Colonic mucosa (tissue), 4 donors: ENCODE data around the gene CMSS1. TPM values are rescaled to one million over a fixed set of nuclear protein-coding genes. Genes with fewer than 3 reads are reported as not detected.

ENCODE experiments used
- DNase-seq: peaks from one replicate; pipeline ENCODE4 v3.0.0-alpha.2; 2020
- H3K27ac ChIP-seq: fragments of 200-600 bp; one replicate; pipeline ENCODE4 v1.8.0; 2021
- H3K27me3 ChIP-seq: fragments of 200-600 bp; one replicate; pipeline ENCODE4 v1.8.0; 2021
- H3K36me3 ChIP-seq: fragments of 200-600 bp; one replicate; pipeline ENCODE4 v1.8.0; 2021
- H3K4me1 ChIP-seq: fragments of 200-600 bp; one replicate; pipeline ENCODE4 v1.8.0; 2021; ENCODE audit warnings: mild to moderate bottlenecking
- H3K4me3 ChIP-seq: fragments of 200-600 bp; one replicate; pipeline ENCODE4 v1.8.0; 2021
- H3K9ac ChIP-seq, 2 donors: one replicate each; pipeline ENCODE4 v1.7.0; 2013; ENCODE audit warnings: control low read depth in 2 of 2, low read depth in 2 of 2, low read length in 2 of 2
- H3K9me3 ChIP-seq: fragments of 200-600 bp; one replicate; pipeline ENCODE4 v1.8.0; 2021
- intact Hi-C: fragments of 100-400 bp; cut with DNase I; formaldehyde crosslinking; loops from one replicate; pipeline ENCODE4 v1.14.1; 2022
- total RNA-seq, 2 donors: library from RNA; stranded (reverse); fragmentation: NEBNext Ultra II Directional in 1 of 2; extraction: Animal tissue kit (Norgen Biotek cat#: 25700) in 1 of 2; gene quantifications; one replicate each; pipeline ENCODE4 v1.2.1, GENCODE V29; 2021
- TF ChIP-seq, protein P1 (sequence below): fragments of 200-600 bp; IDR thresholded peaks from one replicate; pipeline ENCODE4 v1.8.0; 2022; ENCODE audit warnings: antibody characterized with exemption, mild to moderate bottlenecking
- donor health status: healthy.
- donor health status: DM: no; HTN: no; CAD: no.
- donor health status: DM: no; HTN: no; CAD: no.

CMSS1 gene
- total RNA-seq, 2 donors from 2014 or later = 10.7 to 24.7 TPM

DNA sequence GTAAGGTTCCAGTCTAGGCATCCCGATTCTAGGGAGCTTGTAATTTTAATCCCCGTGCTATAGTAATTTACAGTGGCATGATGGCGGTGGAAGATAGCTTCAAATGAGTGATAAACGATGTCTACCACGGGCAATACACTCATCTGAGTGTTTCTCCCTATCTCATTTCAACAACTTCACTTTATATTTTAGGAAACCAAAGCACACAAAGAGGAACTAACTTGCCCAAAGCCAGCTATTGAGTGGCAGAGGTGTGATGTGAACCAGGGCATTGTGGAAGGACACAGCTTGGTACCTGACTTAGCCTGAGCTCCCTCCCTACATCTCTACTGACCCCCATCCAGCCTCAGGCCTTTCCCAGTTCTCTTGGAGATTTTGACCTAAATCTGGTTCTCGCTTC is 313.6 kb downstream of the CMSS1 start:
- Histone ChIP-seq H3K4me1 (no peaks in the 10 kb centered on the region), H3K9ac (no peak overlapping the region)
- intact Hi-C loops = no loop called here

DNA sequence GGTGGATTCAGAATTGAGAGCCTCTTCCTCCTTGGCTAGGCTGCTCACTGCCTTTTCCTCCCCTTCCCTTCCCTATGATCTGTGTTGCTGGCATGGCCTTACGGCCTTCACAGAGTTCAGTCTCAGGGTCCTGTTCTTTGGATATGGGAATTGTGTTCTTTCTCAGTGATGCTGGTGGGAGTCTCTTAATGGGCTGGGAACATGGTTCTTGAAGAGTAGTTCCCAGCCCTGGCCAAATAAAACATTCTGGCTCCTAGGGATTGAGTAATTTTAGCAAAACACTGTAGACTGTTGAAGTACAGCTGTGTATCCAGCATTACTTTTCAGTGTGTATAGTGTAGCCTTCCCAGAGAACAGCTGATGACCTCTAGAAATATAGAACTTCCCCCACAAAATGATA is 319.3 kb downstream of the CMSS1 start:
- TF ChIP-seq, protein P1, sequence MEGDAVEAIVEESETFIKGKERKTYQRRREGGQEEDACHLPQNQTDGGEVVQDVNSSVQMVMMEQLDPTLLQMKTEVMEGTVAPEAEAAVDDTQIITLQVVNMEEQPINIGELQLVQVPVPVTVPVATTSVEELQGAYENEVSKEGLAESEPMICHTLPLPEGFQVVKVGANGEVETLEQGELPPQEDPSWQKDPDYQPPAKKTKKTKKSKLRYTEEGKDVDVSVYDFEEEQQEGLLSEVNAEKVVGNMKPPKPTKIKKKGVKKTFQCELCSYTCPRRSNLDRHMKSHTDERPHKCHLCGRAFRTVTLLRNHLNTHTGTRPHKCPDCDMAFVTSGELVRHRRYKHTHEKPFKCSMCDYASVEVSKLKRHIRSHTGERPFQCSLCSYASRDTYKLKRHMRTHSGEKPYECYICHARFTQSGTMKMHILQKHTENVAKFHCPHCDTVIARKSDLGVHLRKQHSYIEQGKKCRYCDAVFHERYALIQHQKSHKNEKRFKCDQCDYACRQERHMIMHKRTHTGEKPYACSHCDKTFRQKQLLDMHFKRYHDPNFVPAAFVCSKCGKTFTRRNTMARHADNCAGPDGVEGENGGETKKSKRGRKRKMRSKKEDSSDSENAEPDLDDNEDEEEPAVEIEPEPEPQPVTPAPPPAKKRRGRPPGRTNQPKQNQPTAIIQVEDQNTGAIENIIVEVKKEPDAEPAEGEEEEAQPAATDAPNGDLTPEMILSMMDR = no peak
- H3K4me3 ChIP-seq = no peak overlapping the region
- H3K27ac ChIP-seq = no peak overlapping the region
- no peaks in the 10 kb centered on the region for H3K27me3 ChIP-seq
- intact Hi-C loops = no loop called here
- no peak overlapping the region for H3K9ac ChIP-seq
- H3K4me1 ChIP-seq = no peaks in the 10 kb centered on the region
- DNase-seq = no peak
- no peaks in the 10 kb centered on the region for H3K9me3 ChIP-seq
- no peaks in the 10 kb centered on the region for H3K36me3 ChIP-seq

More for the DNA sequence above, 313.6 kb downstream of the CMSS1 start:
- no peaks in the 10 kb centered on the region for H3K27me3 ChIP-seq
- DNase-seq = no peak
- no peak overlapping the region for H3K27ac ChIP-seq
- H3K4me3 ChIP-seq = no peak overlapping the region
- H3K9me3 ChIP-seq = no peaks in the 10 kb centered on the region
- TF ChIP-seq, protein P1 = no peak
- H3K36me3 ChIP-seq = no peaks in the 10 kb centered on the region

DNA sequence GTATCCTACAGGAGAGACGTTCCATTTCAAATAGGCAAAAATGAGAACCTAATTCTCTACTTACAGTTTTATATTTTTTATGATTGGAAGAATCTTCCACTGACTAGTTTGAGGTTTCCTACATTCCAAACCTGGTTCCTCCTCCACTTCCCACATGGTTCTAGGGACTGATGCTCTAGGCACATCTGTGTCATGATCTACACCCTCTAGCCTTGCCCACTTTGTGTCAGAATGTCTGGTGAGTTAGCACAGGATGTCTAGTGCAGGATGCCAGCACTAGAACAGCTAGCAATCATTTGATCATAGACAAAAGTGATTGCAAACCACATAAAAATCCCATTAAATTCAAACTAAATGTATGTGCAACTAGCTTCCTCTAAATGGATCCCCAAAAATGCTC is 323.3 kb downstream of the CMSS1 start:
- no peaks in the 10 kb centered on the region for H3K36me3 ChIP-seq
- no peak overlapping the region for H3K9ac ChIP-seq
- TF ChIP-seq, protein P1 = no peak
- H3K27ac ChIP-seq = no peak overlapping the region
- no peaks in the 10 kb centered on the region for H3K9me3 ChIP-seq
- no peaks in the 10 kb centered on the region for H3K4me1 ChIP-seq
- DNase-seq = no peak
- no peaks in the 10 kb centered on the region for H3K27me3 ChIP-seq
- intact Hi-C loops = no loop called here
- no peak overlapping the region for H3K4me3 ChIP-seq

DNA sequence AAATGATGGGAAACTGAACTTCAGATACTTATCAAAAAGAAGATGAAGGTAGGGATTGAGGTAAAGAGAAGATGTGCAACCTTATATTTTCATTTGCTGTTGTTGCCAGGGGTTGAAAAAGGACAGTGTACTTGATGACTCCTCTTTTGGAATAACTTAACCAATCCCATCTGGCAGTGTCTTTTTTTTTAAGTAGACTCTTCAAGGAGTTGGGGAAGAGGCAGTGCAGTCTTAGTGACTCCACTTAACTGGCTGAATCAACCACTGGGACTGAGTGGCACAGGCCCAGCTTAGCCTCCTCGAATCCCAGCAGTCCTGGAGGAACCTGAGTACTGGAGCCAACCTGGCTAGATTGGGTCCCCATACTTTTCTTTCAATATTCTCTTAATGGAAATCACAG is 323.9 kb downstream of the CMSS1 start:
- intact Hi-C loops = no loop called here
- no peaks in the 10 kb centered on the region for H3K9me3 ChIP-seq
- TF ChIP-seq, protein P1 = no peak

DNA sequence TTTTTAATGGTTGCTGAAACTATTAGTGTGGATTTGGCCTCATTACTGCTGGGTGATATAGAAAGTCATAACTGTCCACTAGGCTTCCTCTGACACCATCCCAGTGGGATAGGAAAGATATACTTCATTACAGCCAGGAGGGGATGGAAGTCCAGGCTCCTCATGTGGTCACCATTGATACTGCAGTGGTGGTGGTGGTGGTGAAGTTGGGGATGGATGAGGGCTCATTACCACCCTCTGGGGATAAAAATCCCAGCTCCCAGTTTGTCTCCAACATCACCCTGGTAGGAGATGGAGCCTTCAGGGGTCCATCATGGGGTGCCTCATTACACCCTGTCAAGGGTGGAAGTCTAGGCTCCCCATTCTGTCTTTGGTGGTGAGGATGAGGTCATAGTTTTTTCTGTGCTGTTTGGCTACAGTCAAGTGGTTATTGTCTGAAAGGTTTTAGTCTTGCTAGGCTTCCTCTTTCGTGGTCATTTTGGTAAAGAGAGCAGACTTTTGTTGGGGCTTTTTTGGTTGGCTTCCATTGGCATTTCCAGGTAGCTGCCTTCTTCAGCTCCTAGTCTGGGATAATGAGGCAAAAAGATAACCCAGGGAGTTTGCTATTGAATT is 326.7 kb downstream of the CMSS1 start:
- Histone ChIP-seq H3K4me1 (no peaks in the 10 kb centered on the region), H3K9me3 (no peaks in the 10 kb centered on the region), H3K27ac (no peak overlapping the region), H3K27me3 (no peaks in the 10 kb centered on the region), H3K4me3 (no peak overlapping the region), H3K9ac (no peak overlapping the region), H3K36me3 (no peaks in the 10 kb centered on the region)
- no peak for DNase-seq
- intact Hi-C loops = no loop called here
- TF ChIP-seq, protein P1 = no peak

More for the DNA sequence above, 323.9 kb downstream of the CMSS1 start:
- Histone ChIP-seq H3K36me3 (no peaks in the 10 kb centered on the region), H3K4me3 (no peak overlapping the region), H3K27me3 (no peaks in the 10 kb centered on the region), H3K27ac (no peak overlapping the region), H3K4me1 (no peaks in the 10 kb centered on the region), H3K9ac (no peak overlapping the region)
- DNase-seq = no peak
